Natural killer cell treated with Interleukin-12 subunit alpha and Interleukin-12 subunit beta and Interleukin-15 and Interleukin-18, amount 100 ng/mL, for 72 hours (primary cell): ENCODE measurements around the gene FREM3. TPM values are rescaled to one million over a fixed set of nuclear protein-coding genes. Genes with fewer than 3 reads are reported as not detected.
A peak's percentile ranks its signal among the peaks of the same experiment; 100 is the strongest.
"Not testable (repeated sequence)": the region's sequence is repeated elsewhere in the genome, so short reads cannot be mapped to it uniquely, and the experiment has no call there.

ENCODE experiments used
- ATAC-seq, 2 donors: fragments of 150-1000 bp; cut with Tn5 transposase in 1 of 2; sonication (Bioruptor Pico), chemical (Tn5 transposase) in 1 of 2; 2 replicates each; pipeline ENCODE4 v1.10.0; 2021
- DNase-seq: peaks from one replicate; pipeline ENCODE4 v3.0.0; 2022; ENCODE audit warnings: low spot score
- H3K27ac Mint-ChIP-seq, 2 donors: 1 replicate in 1 of 2; 2 replicates in 1 of 2; pipeline ENCODE4 v1.8.0; 2022; ENCODE audit warnings: mixed read lengths in 2 of 2, mild to moderate bottlenecking in 1 of 2, moderate library complexity in 1 of 2
- H3K27me3 Mint-ChIP-seq, 2 donors: 1 replicate in 1 of 2; 2 replicates in 1 of 2; pipeline ENCODE4 v1.8.0; 2022; ENCODE audit warnings: mixed read lengths in 2 of 2
- H3K36me3 Mint-ChIP-seq: one replicate; pipeline ENCODE4 v1.8.0; 2022; ENCODE audit warnings: mixed read lengths
- H3K4me1 Mint-ChIP-seq, 2 donors: 1 replicate in 1 of 2; 2 replicates in 1 of 2; pipeline ENCODE4 v1.8.0; 2022; ENCODE audit warnings: low read depth in 2 of 2, mixed read lengths in 2 of 2, mild to moderate bottlenecking in 1 of 2
- H3K4me3 Mint-ChIP-seq: one replicate; pipeline ENCODE4 v1.8.0; 2022; ENCODE audit warnings: mixed read lengths
- H3K9me3 Mint-ChIP-seq: 2 replicates; pipeline ENCODE4 v1.8.0; 2022; ENCODE audit warnings: mixed read lengths
- total RNA-seq, 2 donors: library from RNA; stranded (reverse); gene quantifications; one replicate each; pipeline ENCODE4 v1.2.3, GENCODE V29; 2022

Gene FREM3
- total RNA-seq, 2 donors from 2014 or later: not detected

DNA sequence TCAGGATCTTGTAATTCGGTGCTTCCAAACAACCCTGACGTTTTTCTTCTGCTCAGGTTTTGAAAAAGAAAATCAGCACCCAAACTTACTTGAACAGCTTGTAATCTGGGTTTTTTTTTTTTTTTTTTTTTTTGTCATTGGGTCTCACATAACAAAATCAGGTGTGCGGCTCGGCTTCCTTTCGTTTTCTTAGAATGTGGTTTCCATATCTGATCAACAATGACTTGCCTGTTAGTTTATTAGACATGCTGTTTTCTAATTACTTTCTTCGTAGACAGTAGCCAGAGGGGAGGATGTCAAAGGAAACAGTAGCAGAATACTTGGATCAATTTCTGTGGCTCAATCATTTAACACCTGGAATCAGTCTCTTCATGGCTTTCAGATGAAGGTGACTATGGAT, 890 bp upstream of the FREM3 start:
- no peak overlapping the region for H3K27ac Mint-ChIP-seq
- DNase-seq: no peak

GRCh38 chr4:143700046-143700415, 444 bp downstream of the FREM3 start:
- no peaks in the 10 kb centered on the region for H3K36me3 Mint-ChIP-seq
- H3K27ac Mint-ChIP-seq: no peak overlapping the region
- no peak overlapping the region for H3K4me3 Mint-ChIP-seq
- H3K9me3 Mint-ChIP-seq: no peaks in the 10 kb centered on the region
- ATAC-seq (peak; percentile 15 to 29), DNase-seq (no peak)
- H3K27me3 Mint-ChIP-seq: peaks cover 14 to 19% of the 10 kb centered on the region in 2 donors
- peaks cover 0 to 6% of the 10 kb centered on the region in 2 donors for H3K4me1 Mint-ChIP-seq

More for the DNA sequence above, 890 bp upstream of the FREM3 start:
- Mint-ChIP-seq H3K27me3 (peaks cover 14 to 19% of the 10 kb centered on the region in 2 donors), H3K4me1 (peaks cover 0 to 6% of the 10 kb centered on the region in 2 donors), H3K36me3 (no peaks in the 10 kb centered on the region), H3K4me3 (no peak overlapping the region), H3K9me3 (no peaks in the 10 kb centered on the region)
- ATAC-seq: no peak

GRCh38 chr4:143699331-143700045, 987 bp downstream of the FREM3 start:
- peaks cover 14 to 19% of the 10 kb centered on the region in 2 donors for H3K27me3 Mint-ChIP-seq
- ATAC-seq (peak in 1 of 2 donors; percentile 11), DNase-seq (no peak)
- H3K4me1 Mint-ChIP-seq: peaks cover 0 to 6% of the 10 kb centered on the region in 2 donors
- H3K36me3 Mint-ChIP-seq: no peaks in the 10 kb centered on the region
- no peak overlapping the region for H3K4me3 Mint-ChIP-seq
- H3K9me3 Mint-ChIP-seq: no peaks in the 10 kb centered on the region
- H3K27ac Mint-ChIP-seq: no peak overlapping the region

- Mint-ChIP-seq H3K27ac (no peak overlapping the region), H3K27me3 (peaks cover 0 to 8% of the 10 kb centered on the region in 2 donors), H3K36me3 (no peaks in the 10 kb centered on the region), H3K9me3 (no peaks in the 10 kb centered on the region), H3K4me3 (no peak overlapping the region), H3K4me1 (no peaks in the 10 kb centered on the region)
- DNase-seq (no peak), ATAC-seq (no peak)
These were observed 6.6 kb downstream of the FREM3 start for GRCh38 chr4:143693856-143694255.

GRCh38 chr4:143692241-143692640, 8.2 kb downstream of the FREM3 start:
- ATAC-seq (no peak), DNase-seq (no peak)
- no peaks in the 10 kb centered on the region for H3K27me3 Mint-ChIP-seq
- no peaks in the 10 kb centered on the region for H3K4me1 Mint-ChIP-seq
- H3K4me3 Mint-ChIP-seq: no peak overlapping the region
- peaks cover 7% of the 10 kb centered on the region for H3K9me3 Mint-ChIP-seq
- H3K36me3 Mint-ChIP-seq: no peaks in the 10 kb centered on the region
- no peak overlapping the region for H3K27ac Mint-ChIP-seq

- DNase-seq: no peak
- H3K27ac Mint-ChIP-seq: no peak overlapping the region
- H3K4me1 Mint-ChIP-seq: peaks cover 0 to 3% of the 10 kb centered on the region in 2 donors
- H3K27me3 Mint-ChIP-seq: no peaks in the 10 kb centered on the region
- ATAC-seq: no peak
- peaks cover 12% of the 10 kb centered on the region for H3K9me3 Mint-ChIP-seq
- peaks cover 11% of the 10 kb centered on the region for H3K36me3 Mint-ChIP-seq
- no peak overlapping the region for H3K4me3 Mint-ChIP-seq
These were observed 21.0 kb downstream of the FREM3 start for GRCh38 chr4:143679434-143679833.

- not testable (repeated sequence) for H3K4me1 Mint-ChIP-seq, H3K36me3 Mint-ChIP-seq, H3K27me3 Mint-ChIP-seq, H3K4me3 Mint-ChIP-seq, H3K27ac Mint-ChIP-seq, DNase-seq, ATAC-seq, H3K9me3 Mint-ChIP-seq
These were observed 26.8 kb downstream of the FREM3 start for GRCh38 chr4:143673629-143674028.

DNA sequence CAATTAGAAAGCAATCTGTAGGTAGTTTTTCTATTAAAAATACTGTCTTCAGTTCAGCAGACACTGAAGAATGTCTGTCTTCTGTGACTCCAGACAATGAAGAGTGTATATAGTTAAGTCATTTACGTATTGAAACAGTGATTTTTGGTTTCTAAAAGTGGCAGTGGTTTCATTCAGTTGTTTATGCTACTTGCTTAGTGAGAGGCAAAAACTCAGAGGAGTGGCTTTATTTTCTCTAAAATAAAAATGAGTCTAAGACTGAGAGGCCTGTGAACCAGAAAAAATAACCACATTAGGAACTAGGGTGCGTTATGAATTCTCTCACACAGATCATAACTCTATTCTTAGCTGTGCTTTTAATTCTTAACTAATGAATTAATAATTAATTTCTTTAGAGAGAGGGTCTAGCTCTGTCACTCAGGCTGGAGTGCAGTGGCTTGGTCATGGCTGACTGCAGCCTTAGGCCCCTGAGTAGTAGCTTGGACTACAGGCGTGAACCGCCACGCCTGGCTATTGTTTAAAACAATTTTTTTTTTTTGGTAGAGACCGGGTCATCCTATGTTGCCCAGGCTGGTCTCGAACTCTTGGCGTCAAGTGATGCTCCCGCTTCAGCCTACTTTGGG, 31.4 kb downstream of the FREM3 start:
- Mint-ChIP-seq H3K4me3 (no peak overlapping the region), H3K36me3 (peaks cover 1% of the 10 kb centered on the region), H3K4me1 (no peaks in the 10 kb centered on the region), H3K27ac (no peak overlapping the region), H3K27me3 (no peaks in the 10 kb centered on the region), H3K9me3 (peaks cover 3% of the 10 kb centered on the region)
- DNase-seq: no peak
- no peak for ATAC-seq

GRCh38 chr4:143667461-143667860, 33.0 kb downstream of the FREM3 start:
- DNase-seq (no peak), ATAC-seq (no peak)
- Mint-ChIP-seq H3K27me3 (no peaks in the 10 kb centered on the region), H3K4me3 (no peak overlapping the region), H3K27ac (no peak overlapping the region), H3K4me1 (no peaks in the 10 kb centered on the region), H3K36me3 (peaks cover 14% of the 10 kb centered on the region), H3K9me3 (peaks cover 10% of the 10 kb centered on the region)

- Mint-ChIP-seq H3K4me3 (no peak overlapping the region), H3K9me3 (peaks cover 10% of the 10 kb centered on the region), H3K36me3 (peaks cover 11% of the 10 kb centered on the region), H3K27ac (no peak overlapping the region), H3K4me1 (no peaks in the 10 kb centered on the region), H3K27me3 (no peaks in the 10 kb centered on the region)
- ATAC-seq: no peak
- no peak for DNase-seq
These were observed 42.1 kb downstream of the FREM3 start for GRCh38 chr4:143658336-143658735.

GRCh38 chr4:143654571-143654970, 45.9 kb downstream of the FREM3 start:
- no peak overlapping the region for H3K27ac Mint-ChIP-seq
- no peaks in the 10 kb centered on the region for H3K4me1 Mint-ChIP-seq
- no peaks in the 10 kb centered on the region for H3K36me3 Mint-ChIP-seq
- no peak for DNase-seq
- H3K9me3 Mint-ChIP-seq: peaks cover 3% of the 10 kb centered on the region
- H3K4me3 Mint-ChIP-seq: no peak overlapping the region
- no peaks in the 10 kb centered on the region for H3K27me3 Mint-ChIP-seq
- ATAC-seq: no peak

GRCh38 chr4:143653031-143653430, 47.4 kb downstream of the FREM3 start:
- Mint-ChIP-seq H3K9me3 (peaks cover 2% of the 10 kb centered on the region), H3K27ac (no peak overlapping the region), H3K27me3 (no peaks in the 10 kb centered on the region), H3K4me1 (no peaks in the 10 kb centered on the region), H3K4me3 (no peak overlapping the region), H3K36me3 (peaks cover 10% of the 10 kb centered on the region)
- ATAC-seq (no peak), DNase-seq (no peak)

DNA sequence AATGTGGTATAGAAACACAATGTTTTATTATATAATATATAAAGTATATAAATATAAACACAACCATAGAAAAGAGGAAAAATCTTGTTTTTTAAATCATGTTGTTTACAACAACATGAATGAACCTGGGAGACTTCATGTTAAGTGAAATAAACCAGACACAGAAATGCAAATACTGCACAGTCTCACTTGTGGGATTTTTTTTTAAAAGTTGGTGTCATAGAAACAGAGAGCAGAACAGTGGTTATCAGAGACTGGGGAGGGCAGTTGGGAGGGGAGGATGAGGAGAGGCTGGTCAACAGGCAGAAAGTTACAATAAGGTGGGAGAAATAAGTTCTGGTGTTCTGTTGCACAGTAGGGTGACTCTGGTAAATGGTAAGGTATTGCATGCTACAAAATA, 57.1 kb downstream of the FREM3 start:
- Mint-ChIP-seq H3K27me3 (no peaks in the 10 kb centered on the region), H3K36me3 (peaks cover 14% of the 10 kb centered on the region), H3K27ac (no peak overlapping the region), H3K4me1 (no peaks in the 10 kb centered on the region), H3K9me3 (peaks cover 10% of the 10 kb centered on the region), H3K4me3 (no peak overlapping the region)
- DNase-seq (no peak), ATAC-seq (no peak)

DNA sequence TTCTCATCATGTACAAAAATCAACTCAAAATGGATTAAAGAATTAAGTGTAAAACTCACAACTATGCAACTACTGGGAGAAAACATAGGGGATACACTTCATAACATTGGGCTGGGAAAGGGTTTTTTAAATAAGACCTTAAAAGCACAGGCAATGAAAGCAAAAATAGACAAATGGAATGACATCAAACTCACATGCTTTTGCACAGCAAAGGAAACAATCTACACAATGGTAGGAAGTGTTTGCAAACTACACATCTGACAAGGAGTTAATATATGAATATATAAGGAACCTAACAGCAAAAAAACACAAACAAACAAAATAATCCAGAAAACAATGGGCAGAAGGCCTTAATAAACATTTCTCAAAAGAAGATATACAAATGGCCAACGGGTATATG, 57.9 kb downstream of the FREM3 start:
- peaks cover 9% of the 10 kb centered on the region for H3K36me3 Mint-ChIP-seq

More for the DNA sequence above, 57.9 kb downstream of the FREM3 start:
- Mint-ChIP-seq H3K9me3 (peaks cover 10% of the 10 kb centered on the region), H3K27ac (no peak overlapping the region), H3K4me1 (no peaks in the 10 kb centered on the region), H3K27me3 (no peaks in the 10 kb centered on the region), H3K4me3 (no peak overlapping the region)
- no peak for DNase-seq
- ATAC-seq: no peak
